ENCODE measurements around the gene CLCNKB. TPM values are rescaled to one million over a fixed set of nuclear protein-coding genes. Genes with fewer than 3 reads are reported as not detected.

The CLCNKB gene
- total and polyA plus RNA-seq, 2 of the 4 experiments (the other 2 are of a cell fraction): 0.09 TPM; not detected in 1

DNA sequence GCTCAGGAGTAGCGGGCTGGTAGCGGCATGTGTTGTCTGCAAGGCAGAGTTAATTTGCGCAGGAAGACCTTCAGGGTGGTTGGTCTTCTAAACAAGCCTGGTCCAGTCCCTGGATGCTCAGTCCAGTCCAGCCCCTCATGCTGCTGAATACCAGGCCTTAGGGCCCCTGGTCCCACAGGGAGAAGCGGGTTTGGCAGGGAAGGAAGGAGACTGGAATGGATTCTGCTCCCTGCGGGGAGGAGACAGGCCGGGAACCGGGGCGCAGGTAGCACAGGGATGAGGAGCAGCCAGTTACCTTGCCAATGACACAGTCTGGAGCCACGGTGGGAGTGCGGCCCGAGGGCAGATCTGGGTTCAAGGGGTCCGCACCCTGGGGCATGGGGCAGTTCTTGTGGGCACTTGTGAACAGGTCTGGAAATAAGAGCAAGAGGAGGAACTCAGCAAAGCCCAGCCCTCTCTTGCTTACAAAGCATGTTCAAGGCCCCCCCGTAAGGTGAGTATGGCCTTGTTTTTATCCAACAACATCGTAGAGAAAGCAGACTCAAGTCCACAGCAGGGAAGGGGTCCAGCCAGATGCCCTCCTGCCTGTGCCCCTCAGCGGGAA, 19.7 kb downstream of the CLCNKB start:
- Histone ChIP-seq H2BK120ac (ENCODE audit: low read depth, low read length) (no peak overlapping the region), H2AFZ (replicated peaks; ENCODE audit: low read length, poor library complexity) (no peak overlapping the region), H3K9me3 (ENCODE audit: control insufficient read depth, insufficient read depth, low read length) (no peaks in the 10 kb centered on the region), H3K27ac (ENCODE audit: insufficient read depth, low read length) (no peak overlapping the region), H3K36me3 (ENCODE audit: control insufficient read depth, insufficient read depth, low read length) (no peaks in the 10 kb centered on the region), H3K79me1 (ENCODE audit: low read depth in 1 of 2, low read length in 2 of 2) (no peaks in the 10 kb centered on the region), H3K9me1 (ENCODE audit: insufficient read depth, low read length) (no peaks in the 10 kb centered on the region), H2BK5ac (ENCODE audit: low read depth, low read length, poor library complexity, severe bottlenecking) (no peak overlapping the region), H4K20me1 (ENCODE audit: insufficient read depth, low read length) (no peaks in the 10 kb centered on the region; the same call in 1 of the 2 replicates), H3K14ac (replicated peaks; ENCODE audit: low read depth, low read length) (no peak overlapping the region), H2AK5ac (ENCODE audit: low read depth, low read length) (no peak overlapping the region), H3K4me2 (ENCODE audit: low read depth, low read length) (no peak overlapping the region), H4K5ac (ENCODE audit: low read depth, low read length) (no peak overlapping the region), H2BK15ac (ENCODE audit: low read depth, low read length) (no peak overlapping the region), H3K4ac (ENCODE audit: low read depth, low read length) (no peak overlapping the region), H3K4me1 (ENCODE audit: control insufficient read depth, insufficient read depth, low read length) (peaks cover 2% of the 10 kb centered on the region; the same call in 1 of the 2 replicates), H2BK20ac (ENCODE audit: low read depth, low read length) (no peak overlapping the region), H2AK9ac (replicated peaks; ENCODE audit: low read depth, low read length, poor library complexity) (no peak overlapping the region), H3K18ac (ENCODE audit: low read depth, low read length) (no peak overlapping the region), H4K91ac (ENCODE audit: insufficient read depth, low read depth, low read length) (no peak overlapping the region), H4K8ac (ENCODE audit: low read depth in 2 of 2, low read length in 2 of 2) (no peak overlapping the region), H3K4me3 (ENCODE audit: insufficient read depth, low read depth, low read length) (no peak overlapping the region), H3K56ac (ENCODE audit: extremely low read depth, insufficient read depth, low read length) (no peak overlapping the region), H3K9ac (ENCODE audit: low read depth, low read length) (no peak overlapping the region), H3K23ac (ENCODE audit: low read depth, low read length) (no peak overlapping the region), H3K27me3 (ENCODE audit: control insufficient read depth, insufficient read depth, low read length) (peaks cover 49% of the 10 kb centered on the region)
- TF ChIP-seq BHLHE40 (IDR thresholded peaks at IDR 0.05; ENCODE audit: low read depth, low read length): no peak
- TF ChIP-seq SMC3 (IDR thresholded peaks at IDR 0.05; ENCODE audit: low read depth, low read length): no peak
- no peak for TF ChIP-seq RCOR1 (IDR thresholded peaks at IDR 0.05; ENCODE audit: insufficient replicate concordance, low read length)
- ChIA-PET POLR2A (ENCODE audit: unreplicated experiment) (no interaction called here), CTCF (no interaction called here)
- no peak for DNase-seq
- dilution Hi-C loops (cut with HindIII; ENCODE audit: low sequenced_read_pairs, unreplicated experiment) (no loop called here), in situ Hi-C loops (cut with MboI; ENCODE audit: low sequenced_read_pairs) (no loop called here), intact Hi-C loops (cut with micrococcal nuclease) (no loop called here)
- no peak for ATAC-seq (ENCODE audit: low read depth)
- BruUV-seq (replicated peaks): no TSS peak
- 82% methylated on average over 7 of the region's 15 CpGs; no CpG with 5 or more reads in 1 of the 2 experiments for WGBS, 2 experiments (ENCODE audit: extremely low coverage in 2 of 2, insufficient read length in 1 of 2)
